ENCODE data around the gene RTN4RL2. TPM values are rescaled to one million over a fixed set of nuclear protein-coding genes. Genes with fewer than 3 reads are reported as not detected.

The RTN4RL2 gene
- total RNA-seq, 1 experiment from 2014 or later: 4.6 TPM

DNA sequence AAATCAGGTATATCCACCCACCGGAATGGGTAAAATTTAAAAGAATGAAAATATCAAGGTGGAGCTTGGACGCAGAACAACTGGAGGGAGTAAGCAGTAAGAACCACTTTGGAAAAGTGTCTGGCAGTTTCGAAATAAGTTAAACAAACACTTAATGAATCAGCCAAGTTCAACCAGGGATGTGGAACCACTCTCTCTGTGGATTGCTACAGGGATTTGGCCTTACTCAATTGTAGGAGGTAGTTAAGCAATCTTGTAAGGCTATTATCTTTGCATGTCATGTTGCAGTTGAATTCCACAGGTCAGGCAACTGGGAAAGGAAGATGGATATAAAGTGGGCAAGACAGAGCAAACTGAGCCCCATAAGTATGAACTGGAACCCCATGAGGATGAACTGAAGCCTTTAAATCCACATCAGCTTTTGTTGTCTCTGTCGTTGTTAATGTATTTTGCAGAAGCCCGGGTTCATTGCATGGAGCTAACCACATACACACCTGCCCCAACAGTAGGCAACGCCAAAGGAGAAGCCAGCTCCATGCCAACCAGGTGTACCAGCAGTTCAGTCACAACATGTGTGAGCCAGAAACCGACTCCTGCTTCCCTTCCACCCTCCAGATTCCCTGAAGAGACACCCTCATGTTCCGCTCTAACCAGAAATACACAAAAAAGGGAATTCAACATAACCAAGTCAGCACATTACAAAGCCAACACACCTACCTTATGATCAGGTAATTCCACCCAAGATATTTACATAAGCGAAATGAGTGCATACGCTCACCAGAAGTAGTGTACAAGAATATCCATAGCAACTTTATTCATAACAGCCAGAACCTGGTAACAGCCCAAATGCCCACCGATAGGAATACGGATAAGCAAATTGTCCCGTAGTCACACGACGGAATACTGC is 25.4 kb upstream of the RTN4RL2 start:
- Histone ChIP-seq H3K27me3 (ENCODE audit: insufficient read depth, low read depth) (no peaks in the 10 kb centered on the region), H3K9me3 (ENCODE audit: insufficient read depth, low read depth) (no peaks in the 10 kb centered on the region), H3K4me3 (peak overlapping the region; percentile 7; the same call in 1 of the 2 replicates), H2AFZ (no peak overlapping the region; the same call in 1 of the 2 replicates), H3K4me1 (replicated peaks; ENCODE audit: insufficient read depth) (peaks cover 34% of the 10 kb centered on the region), H3K36me3 (ENCODE audit: low read depth) (no peaks in the 10 kb centered on the region), H3K4me2 (peak overlapping the region; percentile 55), H3K79me2 (ENCODE audit: low read depth) (no peaks in the 10 kb centered on the region), H3K27ac (peak overlapping the region; percentile 60), H3K9me2 (ENCODE audit: insufficient read depth) (no peaks in the 10 kb centered on the region), H3F3A (ENCODE audit: insufficient read depth, low read depth) (peaks cover 21% of the 10 kb centered on the region), H4K20me1 (ENCODE audit: insufficient read depth) (no peaks in the 10 kb centered on the region)
- CTCF ChIA-PET: interaction anchor here (0.6 kb wide), 1 partner anchor 44 kb away, joined by 5 read pairs; no protein-coding TSS in a partner anchor
- intact Hi-C loops (cut with micrococcal nuclease; ENCODE audit: unreplicated experiment): no loop called here
- peak; percentile 13 to 97 for DNase-seq
- BruUV-seq (replicated peaks): no TSS peak
- TF ChIP-seq CTCF (conservative IDR thresholded peaks at IDR 0.05) (no peak), EZH2 (IDR thresholded peaks at IDR 0.05; ENCODE audit: low read depth) (no peak)
- POLR2A ChIA-PET (ENCODE audit: unreplicated experiment): no interaction called here

- ChIA-PET CTCF (interaction anchor here (0.7 kb wide), 1 partner anchor 50 kb away, joined by 7 read pairs; no protein-coding TSS in a partner anchor), POLR2A (ENCODE audit: unreplicated experiment) (no interaction called here)
- no peak for TF ChIP-seq EZH2 (IDR thresholded peaks at IDR 0.05; ENCODE audit: low read depth)
- TF ChIP-seq CTCF (conservative IDR thresholded peaks at IDR 0.05): no peak
- H3F3A ChIP-seq (ENCODE audit: insufficient read depth, low read depth): peaks cover 21% of the 10 kb centered on the region
- H3K79me2 ChIP-seq (ENCODE audit: low read depth): no peaks in the 10 kb centered on the region
- intact Hi-C loops (cut with micrococcal nuclease; ENCODE audit: unreplicated experiment): no loop called here
- H3K4me3 ChIP-seq: no peak overlapping the region
- H4K20me1 ChIP-seq (ENCODE audit: insufficient read depth): no peaks in the 10 kb centered on the region
- no peak overlapping the region for H3K27ac ChIP-seq
- no peak overlapping the region for H3K4me2 ChIP-seq
- H3K27me3 ChIP-seq (ENCODE audit: insufficient read depth, low read depth): no peaks in the 10 kb centered on the region
- H3K36me3 ChIP-seq (ENCODE audit: low read depth): no peaks in the 10 kb centered on the region
- H2AFZ ChIP-seq: no peak overlapping the region
- no TSS peak for BruUV-seq (replicated peaks)
- DNase-seq: no peak
- H3K9me2 ChIP-seq (ENCODE audit: insufficient read depth): no peaks in the 10 kb centered on the region
- no peaks in the 10 kb centered on the region for H3K9me3 ChIP-seq (ENCODE audit: insufficient read depth, low read depth)
- peaks cover 38% of the 10 kb centered on the region for H3K4me1 ChIP-seq (replicated peaks; ENCODE audit: insufficient read depth)
These were observed 24.3 kb upstream of the RTN4RL2 start for GRCh38 chr11:57436031-57436430.

- H2AFZ ChIP-seq: no peak overlapping the region
- H3F3A ChIP-seq (ENCODE audit: insufficient read depth, low read depth): peaks cover 16% of the 10 kb centered on the region
- ChIA-PET POLR2A (ENCODE audit: unreplicated experiment) (no interaction called here), CTCF (no interaction called here)
- no peaks in the 10 kb centered on the region for H4K20me1 ChIP-seq (ENCODE audit: insufficient read depth)
- intact Hi-C loops (cut with micrococcal nuclease; ENCODE audit: unreplicated experiment): no loop called here
- no peak overlapping the region for H3K27ac ChIP-seq
- BruUV-seq (replicated peaks): no TSS peak
- no peaks in the 10 kb centered on the region for H3K9me2 ChIP-seq (ENCODE audit: insufficient read depth)
- H3K4me2 ChIP-seq: no peak overlapping the region
- H3K79me2 ChIP-seq (ENCODE audit: low read depth): no peaks in the 10 kb centered on the region
- no peak for TF ChIP-seq EZH2 (IDR thresholded peaks at IDR 0.05; ENCODE audit: low read depth)
- TF ChIP-seq CTCF (conservative IDR thresholded peaks at IDR 0.05): no peak
- no peaks in the 10 kb centered on the region for H3K27me3 ChIP-seq (ENCODE audit: insufficient read depth, low read depth)
- H3K9me3 ChIP-seq (ENCODE audit: insufficient read depth, low read depth): no peaks in the 10 kb centered on the region
- peaks cover 40% of the 10 kb centered on the region for H3K4me1 ChIP-seq (replicated peaks; ENCODE audit: insufficient read depth)
- no peak for DNase-seq
- no peaks in the 10 kb centered on the region for H3K36me3 ChIP-seq (ENCODE audit: low read depth)
- no peak overlapping the region for H3K4me3 ChIP-seq
These were observed 21.7 kb upstream of the RTN4RL2 start for GRCh38 chr11:57438345-57439285.

Measured in PC-9 (cell line).